GM12875 (cell line): ENCODE measurements around the gene UBASH3B.

ENCODE experiments used
- H3K4me3 ChIP-seq: one replicate; pipeline ENCODE4 v1.5.1; 2011; ENCODE audit warnings: low read depth, low read length, control low read depth
- CTCF ChIP-seq: IDR thresholded peaks from 2 replicates; pipeline ENCODE4 v1.5.1; 2011; ENCODE audit warnings: low read depth, mild to moderate bottlenecking, control low read depth, inconsistent platforms, low read length, moderate library complexity, borderline replicate concordance; ENCODE audit not compliant: insufficient read depth

The UBASH3B gene

GRCh38 chr11:122690384-122690783, 34.9 kb downstream of the UBASH3B start:
- TF ChIP-seq CTCF: no peak

GRCh38 chr11:122690801-122691548, 35.5 kb downstream of the UBASH3B start:
- no peak overlapping the region for H3K4me3 ChIP-seq

More at GRCh38 chr11:122690384-122690783, 34.9 kb downstream of the UBASH3B start:
- no peak overlapping the region for H3K4me3 ChIP-seq

DNA sequence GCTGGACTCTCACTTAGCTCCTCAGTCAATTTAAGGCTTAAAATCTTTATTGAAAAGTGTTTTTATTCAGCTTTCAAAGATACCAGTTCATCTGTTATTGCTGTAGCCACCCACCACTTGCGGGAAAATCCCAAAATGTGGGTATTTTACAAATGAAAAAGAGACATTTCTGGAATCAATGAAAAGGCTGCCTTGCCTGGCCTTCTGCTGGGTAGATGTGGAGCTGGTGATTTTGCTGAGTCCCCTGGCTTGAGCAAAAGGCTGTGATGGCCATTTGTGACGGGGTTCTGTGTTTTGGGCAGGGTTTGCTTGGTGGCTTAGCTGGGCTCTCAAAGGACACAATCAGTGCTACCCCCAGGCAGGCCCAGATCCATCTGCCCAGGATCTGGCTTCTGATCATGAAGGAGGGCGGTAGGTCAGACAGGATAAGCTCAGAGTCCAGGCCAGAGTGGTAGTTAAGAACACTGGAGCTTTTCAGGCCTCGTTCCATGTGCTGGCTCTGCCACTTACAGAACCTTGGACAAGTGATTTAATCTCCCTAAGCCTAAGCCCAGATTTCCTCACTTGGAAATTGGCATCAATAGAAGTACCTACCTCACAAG, 36.1 kb downstream of the UBASH3B start:
- H3K4me3 ChIP-seq: no peak overlapping the region
- TF ChIP-seq CTCF: no peak

More at GRCh38 chr11:122690801-122691548, 35.5 kb downstream of the UBASH3B start:
- no peak for TF ChIP-seq CTCF

DNA sequence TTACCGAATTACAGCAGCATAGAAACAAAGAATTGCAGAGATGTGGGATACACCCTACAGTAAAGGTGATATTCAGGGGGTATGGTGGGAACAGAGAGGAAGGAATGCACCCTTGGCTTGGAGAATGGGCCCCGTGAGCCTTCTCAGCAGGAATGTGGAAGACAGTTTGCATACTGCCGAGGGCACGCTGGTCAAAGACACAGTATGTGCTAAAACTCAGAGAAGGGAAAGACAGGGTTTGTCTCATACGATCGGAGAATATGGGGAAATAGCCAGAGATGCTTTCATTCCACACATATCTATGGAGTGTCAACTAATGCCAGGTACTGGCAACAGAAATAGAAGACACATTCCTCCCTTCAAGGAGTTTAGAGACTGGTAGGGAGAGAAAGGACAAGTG, 36.9 kb downstream of the UBASH3B start:
- H3K4me3 ChIP-seq: no peak overlapping the region
- no peak for TF ChIP-seq CTCF

DNA sequence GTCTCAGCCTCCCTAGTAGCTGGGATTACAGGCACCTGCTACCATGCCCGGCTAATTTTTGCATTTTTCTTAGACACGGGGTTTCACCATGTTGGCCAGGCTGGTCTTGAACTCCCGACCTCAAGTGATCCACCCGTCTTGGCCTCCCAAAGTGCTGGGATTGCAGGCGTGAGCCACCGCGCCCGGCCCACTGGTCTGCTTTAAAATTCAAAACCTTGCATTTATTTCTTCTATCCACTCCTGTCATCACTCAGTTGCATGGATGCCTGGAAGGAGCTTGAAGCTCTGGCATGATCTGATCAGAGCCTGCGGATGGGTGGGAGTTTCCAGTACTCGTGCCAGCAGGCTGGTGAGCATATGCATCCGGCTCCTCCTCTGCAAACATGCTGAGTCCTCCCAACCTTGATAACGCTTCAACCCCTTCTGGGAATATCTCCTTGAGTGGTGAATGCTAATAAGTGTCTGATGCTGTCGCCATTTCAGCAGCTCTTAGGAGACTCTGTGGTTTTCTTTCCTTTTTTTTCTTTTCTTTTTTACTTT, 39.6 kb downstream of the UBASH3B start:
- TF ChIP-seq CTCF: no peak
- no peak overlapping the region for H3K4me3 ChIP-seq

- H3K4me3 ChIP-seq: no peak overlapping the region
These were observed 41.1 kb downstream of the UBASH3B start for GRCh38 chr11:122696662-122697061.

More at GRCh38 chr11:122696662-122697061, 41.1 kb downstream of the UBASH3B start:
- no peak for TF ChIP-seq CTCF
